Ishikawa (cell line): Measurements from ENCODE around the gene PCDH9.

Experiments used
- CEBPB ChIP-seq: IDR thresholded peaks from 2 replicates; pipeline ENCODE4 v1.6.1; 2012
- CREB1 ChIP-seq: IDR thresholded peaks from 2 replicates; pipeline ENCODE4 v1.6.1; 2012; ENCODE audit warnings: low read depth
- EGR1 ChIP-seq: IDR thresholded peaks from 2 replicates; pipeline ENCODE4 v1.6.1; 2012
- EP300 ChIP-seq: IDR thresholded peaks from 2 replicates; pipeline ENCODE4 v1.6.1; 2012; ENCODE audit warnings: borderline replicate concordance
- FOXM1 ChIP-seq: IDR thresholded peaks from 2 replicates; pipeline ENCODE4 v1.6.1; 2012; ENCODE audit warnings: low read depth, borderline replicate concordance
- NFIC ChIP-seq: IDR thresholded peaks from 2 replicates; pipeline ENCODE4 v1.6.1; 2012
- RAD21 ChIP-seq: IDR thresholded peaks from 2 replicates; pipeline ENCODE4 v1.6.1; 2012; ENCODE audit warnings: low read depth
- TAF1 ChIP-seq: IDR thresholded peaks from 2 replicates; pipeline ENCODE4 v1.6.1; 2012; ENCODE audit warnings: low read depth, mild to moderate bottlenecking
- TCF12 ChIP-seq: IDR thresholded peaks from 2 replicates; pipeline ENCODE4 v1.6.1; 2012; ENCODE audit warnings: low read depth
- TEAD4 ChIP-seq: IDR thresholded peaks from 2 replicates; pipeline ENCODE4 v1.6.1; 2012
- YY1 ChIP-seq: IDR thresholded peaks from 2 replicates; pipeline ENCODE4 v1.6.1; 2012; ENCODE audit warnings: low read depth
- ZBTB7A ChIP-seq: IDR thresholded peaks from 2 replicates; pipeline ENCODE4 v1.6.1; 2012; ENCODE audit warnings: low read depth
- TF ChIP-seq, protein P1 (sequence below): IDR thresholded peaks from 2 replicates; pipeline ENCODE4 v1.6.1; 2012; ENCODE audit warnings: low read depth, mild to moderate bottlenecking
- TF ChIP-seq, protein P2 (sequence below): IDR thresholded peaks from 2 replicates; pipeline ENCODE4 v1.6.1; 2012
- TF ChIP-seq, protein P3 (sequence below): IDR thresholded peaks from 2 replicates; pipeline ENCODE4 v1.6.1; 2012

Gene PCDH9

DNA sequence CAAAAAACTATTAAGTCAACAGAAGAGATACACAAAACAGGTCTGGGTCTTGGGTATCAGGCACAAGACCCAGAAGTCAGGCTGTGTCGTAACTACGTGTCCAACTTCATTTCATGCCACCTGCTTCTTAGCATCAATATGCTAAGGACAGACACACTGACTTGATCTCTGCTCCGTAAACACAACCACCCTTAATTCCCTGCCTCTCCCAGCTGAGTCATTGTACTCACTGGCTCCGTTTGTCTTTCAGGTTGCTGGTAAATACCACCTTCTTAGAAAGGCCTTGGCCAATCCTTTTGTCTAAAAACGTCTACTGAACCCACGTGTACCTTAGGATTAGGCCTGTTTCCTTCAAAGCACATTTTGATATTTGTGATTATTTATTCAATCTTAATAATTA lies 726.2 kb downstream of the PCDH9 start:
- TF ChIP-seq NFIC (no peak), TAF1 (no peak), FOXM1 (no peak), YY1 (no peak), CREB1 (no peak), TCF12 (no peak), CEBPB (no peak), EP300 (no peak)
- TF ChIP-seq, protein P1, sequence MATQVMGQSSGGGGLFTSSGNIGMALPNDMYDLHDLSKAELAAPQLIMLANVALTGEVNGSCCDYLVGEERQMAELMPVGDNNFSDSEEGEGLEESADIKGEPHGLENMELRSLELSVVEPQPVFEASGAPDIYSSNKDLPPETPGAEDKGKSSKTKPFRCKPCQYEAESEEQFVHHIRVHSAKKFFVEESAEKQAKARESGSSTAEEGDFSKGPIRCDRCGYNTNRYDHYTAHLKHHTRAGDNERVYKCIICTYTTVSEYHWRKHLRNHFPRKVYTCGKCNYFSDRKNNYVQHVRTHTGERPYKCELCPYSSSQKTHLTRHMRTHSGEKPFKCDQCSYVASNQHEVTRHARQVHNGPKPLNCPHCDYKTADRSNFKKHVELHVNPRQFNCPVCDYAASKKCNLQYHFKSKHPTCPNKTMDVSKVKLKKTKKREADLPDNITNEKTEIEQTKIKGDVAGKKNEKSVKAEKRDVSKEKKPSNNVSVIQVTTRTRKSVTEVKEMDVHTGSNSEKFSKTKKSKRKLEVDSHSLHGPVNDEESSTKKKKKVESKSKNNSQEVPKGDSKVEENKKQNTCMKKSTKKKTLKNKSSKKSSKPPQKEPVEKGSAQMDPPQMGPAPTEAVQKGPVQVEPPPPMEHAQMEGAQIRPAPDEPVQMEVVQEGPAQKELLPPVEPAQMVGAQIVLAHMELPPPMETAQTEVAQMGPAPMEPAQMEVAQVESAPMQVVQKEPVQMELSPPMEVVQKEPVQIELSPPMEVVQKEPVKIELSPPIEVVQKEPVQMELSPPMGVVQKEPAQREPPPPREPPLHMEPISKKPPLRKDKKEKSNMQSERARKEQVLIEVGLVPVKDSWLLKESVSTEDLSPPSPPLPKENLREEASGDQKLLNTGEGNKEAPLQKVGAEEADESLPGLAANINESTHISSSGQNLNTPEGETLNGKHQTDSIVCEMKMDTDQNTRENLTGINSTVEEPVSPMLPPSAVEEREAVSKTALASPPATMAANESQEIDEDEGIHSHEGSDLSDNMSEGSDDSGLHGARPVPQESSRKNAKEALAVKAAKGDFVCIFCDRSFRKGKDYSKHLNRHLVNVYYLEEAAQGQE: no peak
- TF ChIP-seq, protein P2, sequence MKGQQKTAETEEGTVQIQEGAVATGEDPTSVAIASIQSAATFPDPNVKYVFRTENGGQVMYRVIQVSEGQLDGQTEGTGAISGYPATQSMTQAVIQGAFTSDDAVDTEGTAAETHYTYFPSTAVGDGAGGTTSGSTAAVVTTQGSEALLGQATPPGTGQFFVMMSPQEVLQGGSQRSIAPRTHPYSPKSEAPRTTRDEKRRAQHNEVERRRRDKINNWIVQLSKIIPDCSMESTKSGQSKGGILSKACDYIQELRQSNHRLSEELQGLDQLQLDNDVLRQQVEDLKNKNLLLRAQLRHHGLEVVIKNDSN: no peak

DNA sequence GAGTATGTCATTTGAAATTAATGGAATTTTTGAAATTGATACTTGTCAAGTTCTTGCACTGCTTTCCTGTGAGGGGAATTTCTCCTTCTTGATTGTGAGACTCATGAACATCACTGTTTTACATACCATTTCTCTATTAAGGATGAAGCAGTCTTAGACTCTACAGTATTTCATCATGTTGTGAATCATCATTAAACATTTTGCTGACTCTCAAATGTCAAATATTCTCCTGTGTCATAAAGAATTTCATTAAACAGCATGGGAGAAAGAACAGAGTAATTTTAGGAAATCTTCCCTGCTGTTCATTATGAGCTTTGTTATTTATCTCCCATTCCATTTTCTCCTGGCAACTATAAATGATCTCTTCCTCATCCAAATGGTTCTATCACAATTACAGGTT lies 729.0 kb downstream of the PCDH9 start:
- TF ChIP-seq RAD21 (no peak), NFIC (no peak), EP300 (no peak), FOXM1 (no peak), EGR1 (no peak), YY1 (no peak), TCF12 (no peak), TEAD4 (no peak), TAF1 (no peak), ZBTB7A (no peak), CREB1 (no peak), CEBPB (no peak)
- TF ChIP-seq, protein P2: no peak
- TF ChIP-seq, protein P1: no peak
- TF ChIP-seq, protein P3, sequence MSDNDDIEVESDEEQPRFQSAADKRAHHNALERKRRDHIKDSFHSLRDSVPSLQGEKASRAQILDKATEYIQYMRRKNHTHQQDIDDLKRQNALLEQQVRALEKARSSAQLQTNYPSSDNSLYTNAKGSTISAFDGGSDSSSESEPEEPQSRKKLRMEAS: no peak

DNA sequence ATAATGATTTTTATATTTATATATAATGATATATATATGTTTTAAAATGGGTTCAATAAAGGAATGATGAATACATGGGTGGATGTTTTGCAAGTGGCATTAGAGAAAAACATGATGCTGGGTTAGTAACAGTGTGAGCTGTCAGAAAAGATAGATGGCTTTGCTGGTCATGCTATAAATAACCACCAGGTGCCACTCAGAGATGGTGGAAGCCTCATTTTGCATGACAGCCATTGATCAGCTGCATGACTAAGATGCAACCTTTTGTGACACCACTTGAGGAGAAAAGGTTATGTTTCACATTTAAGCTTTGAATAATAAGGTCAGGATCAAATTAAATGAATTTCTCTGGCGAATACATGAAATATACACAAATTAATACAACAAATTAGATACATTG lies 737.7 kb downstream of the PCDH9 start:
- TF ChIP-seq EP300 (no peak), RAD21 (peak; percentile 31; the same call in 1 of the 2 replicates), TEAD4 (no peak), TAF1 (no peak)

DNA sequence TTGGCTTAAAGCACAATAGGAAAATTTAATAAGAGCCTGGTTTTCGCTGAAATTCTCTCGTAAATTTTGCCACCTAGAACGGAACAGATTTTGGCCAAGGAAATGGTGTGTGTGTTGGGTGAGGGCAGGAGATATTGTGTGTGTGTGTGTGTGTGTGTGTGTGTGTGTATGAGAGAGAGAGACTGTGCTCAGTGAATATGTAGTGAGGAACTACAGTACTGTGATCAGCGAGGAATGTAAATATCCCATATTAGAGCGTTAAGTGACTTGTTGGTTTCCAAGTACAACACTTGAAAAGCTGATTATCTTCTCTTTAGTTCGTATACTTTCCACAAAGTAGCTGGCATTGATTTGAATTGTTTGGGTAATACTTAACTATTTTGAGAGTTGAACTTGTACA lies 738.9 kb downstream of the PCDH9 start:
- TF ChIP-seq RAD21: no peak
- TF ChIP-seq, protein P1: no peak
- TF ChIP-seq EP300: no peak
- TF ChIP-seq YY1: no peak
- TF ChIP-seq FOXM1: no peak
- TF ChIP-seq EGR1: no peak
- TF ChIP-seq, protein P3: no peak
- TF ChIP-seq TAF1: no peak
- TF ChIP-seq, protein P2: no peak
- no peak for TF ChIP-seq CREB1
- TF ChIP-seq TEAD4: no peak
- TF ChIP-seq TCF12: no peak
- no peak for TF ChIP-seq NFIC
- TF ChIP-seq CEBPB: no peak
- TF ChIP-seq ZBTB7A: no peak
